GM12874 (cell line): Measurements from ENCODE around the gene TMEM132D.

Source experiments
- TF ChIP-seq, protein P1 (sequence below): IDR thresholded peaks from 2 replicates; pipeline ENCODE4 v1.5.1; 2011; ENCODE audit warnings: low read depth, mild to moderate bottlenecking, control low read depth, low read length, moderate library complexity; ENCODE audit not compliant: insufficient read depth

TMEM132D gene

DNA sequence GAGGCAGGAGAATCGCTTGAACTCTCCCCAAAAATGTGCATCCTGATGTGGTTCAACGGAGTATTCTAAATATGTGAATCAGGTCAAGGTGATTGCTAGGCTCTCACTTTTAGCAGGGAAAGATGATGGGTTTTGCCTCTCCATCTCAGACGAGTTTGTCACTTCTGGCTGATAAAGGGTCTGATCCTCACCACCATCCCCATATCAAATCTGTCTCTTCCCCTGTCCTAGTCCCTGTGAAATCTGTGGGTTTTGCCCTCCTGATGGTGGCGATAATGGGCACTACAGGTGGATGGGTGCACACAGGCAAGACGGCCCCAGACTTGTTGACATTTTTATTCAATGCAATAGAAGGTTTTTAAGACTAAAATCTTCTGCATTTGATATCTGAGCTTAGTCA is 665.9 kb downstream of the TMEM132D start:
- TF ChIP-seq, protein P1, sequence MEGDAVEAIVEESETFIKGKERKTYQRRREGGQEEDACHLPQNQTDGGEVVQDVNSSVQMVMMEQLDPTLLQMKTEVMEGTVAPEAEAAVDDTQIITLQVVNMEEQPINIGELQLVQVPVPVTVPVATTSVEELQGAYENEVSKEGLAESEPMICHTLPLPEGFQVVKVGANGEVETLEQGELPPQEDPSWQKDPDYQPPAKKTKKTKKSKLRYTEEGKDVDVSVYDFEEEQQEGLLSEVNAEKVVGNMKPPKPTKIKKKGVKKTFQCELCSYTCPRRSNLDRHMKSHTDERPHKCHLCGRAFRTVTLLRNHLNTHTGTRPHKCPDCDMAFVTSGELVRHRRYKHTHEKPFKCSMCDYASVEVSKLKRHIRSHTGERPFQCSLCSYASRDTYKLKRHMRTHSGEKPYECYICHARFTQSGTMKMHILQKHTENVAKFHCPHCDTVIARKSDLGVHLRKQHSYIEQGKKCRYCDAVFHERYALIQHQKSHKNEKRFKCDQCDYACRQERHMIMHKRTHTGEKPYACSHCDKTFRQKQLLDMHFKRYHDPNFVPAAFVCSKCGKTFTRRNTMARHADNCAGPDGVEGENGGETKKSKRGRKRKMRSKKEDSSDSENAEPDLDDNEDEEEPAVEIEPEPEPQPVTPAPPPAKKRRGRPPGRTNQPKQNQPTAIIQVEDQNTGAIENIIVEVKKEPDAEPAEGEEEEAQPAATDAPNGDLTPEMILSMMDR: no peak

- TF ChIP-seq, protein P1: no peak
These were observed 669.6 kb downstream of the TMEM132D start for GRCh38 chr12:129234209-129234608.

DNA sequence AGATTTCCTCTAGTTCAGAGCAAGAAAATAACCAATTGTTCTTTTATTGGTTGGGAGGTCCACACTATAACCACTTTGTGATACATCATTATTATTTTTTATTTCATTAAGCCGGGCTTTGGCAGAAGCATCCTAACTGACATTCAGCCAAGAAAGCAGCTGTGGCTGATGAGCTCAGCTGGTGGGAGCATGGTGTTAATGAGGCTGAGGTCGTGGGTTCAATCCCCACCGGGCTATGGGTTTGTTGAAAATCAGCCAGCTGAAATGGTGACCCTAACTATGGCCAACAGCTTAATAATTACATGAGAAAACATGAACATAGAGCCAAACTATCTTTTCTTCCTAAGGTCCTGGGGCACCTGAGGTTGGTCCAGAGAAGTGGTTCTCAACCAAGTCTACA is 672.3 kb downstream of the TMEM132D start:
- TF ChIP-seq, protein P1: no peak

GRCh38 chr12:129230995-129231394 is 672.8 kb downstream of the TMEM132D start:
- TF ChIP-seq, protein P1: no peak

DNA sequence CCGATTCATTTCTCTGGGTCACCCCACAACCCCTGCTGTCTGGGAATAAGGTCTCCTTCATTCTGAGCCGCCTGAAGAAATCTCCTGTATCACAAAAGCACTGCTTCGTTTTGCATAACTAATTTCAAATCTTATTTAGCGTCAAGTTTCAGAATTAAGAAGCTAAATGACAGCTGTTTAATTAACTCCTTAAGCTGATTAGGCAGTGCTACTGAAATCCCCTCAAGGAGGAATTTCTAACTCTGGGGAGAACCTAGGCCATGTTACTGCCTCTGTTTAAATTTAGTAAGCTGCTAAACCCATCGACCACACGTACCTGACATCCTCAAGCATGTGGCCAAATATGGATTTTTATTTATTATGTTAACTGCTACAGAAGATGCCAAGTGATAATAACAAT is 677.0 kb downstream of the TMEM132D start:
- TF ChIP-seq, protein P1: no peak

DNA sequence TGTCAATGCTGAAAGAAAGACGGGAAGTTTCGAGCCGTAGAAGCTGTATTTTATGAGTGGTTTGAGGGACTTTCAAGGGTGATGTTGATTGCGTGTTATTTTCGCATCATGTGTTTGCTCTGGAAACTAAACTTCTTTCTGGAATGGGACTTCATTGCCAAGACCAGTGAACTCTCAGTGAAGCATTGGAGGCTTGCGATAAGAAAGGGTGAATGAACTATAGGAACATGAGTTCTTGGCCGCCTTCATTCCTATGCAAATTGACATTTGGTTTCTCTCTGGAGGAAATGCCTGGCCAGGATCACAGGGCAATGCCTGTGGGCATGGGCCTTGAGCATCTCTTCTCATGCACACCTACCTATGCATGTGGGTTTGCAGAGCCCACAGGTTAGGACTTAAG is 677.8 kb downstream of the TMEM132D start:
- TF ChIP-seq, protein P1: no peak

- TF ChIP-seq, protein P1: no peak
These were observed 688.3 kb downstream of the TMEM132D start for GRCh38 chr12:129215556-129215955.

GRCh38 chr12:129213551-129213950 is 690.3 kb downstream of the TMEM132D start:
- TF ChIP-seq, protein P1: no peak
